Activated T-cell treated with anti-CD3 and anti-CD28 coated beads, Interleukin-2, amount 50 U/mL, for 4 hours (primary cell): ENCODE results near the gene SLC22A2. TPM values are rescaled to one million over a fixed set of nuclear protein-coding genes. Genes with fewer than 3 reads are reported as not detected.

Experiments
- ATAC-seq, 2 donors: fragments of 200-7000 bp; cut with Tn5 transposase; one replicate each; pipeline ENCODE4 v1.10.0; 2021
- DNase-seq: peaks from one replicate; pipeline ENCODE4 v3.0.0-alpha.2; 2020
- H3K27me3 Mint-ChIP-seq: one replicate; pipeline ENCODE4 v1.8.0; 2021; ENCODE audit warnings: low read depth, mixed read lengths
- H3K36me3 Mint-ChIP-seq: one replicate; pipeline ENCODE4 v1.8.0; 2022; ENCODE audit warnings: mixed read lengths; ENCODE audit not compliant: insufficient read depth
- H3K4me1 Mint-ChIP-seq: one replicate; pipeline ENCODE4 v1.8.0; 2021; ENCODE audit warnings: low read depth, mixed read lengths
- H3K4me3 Mint-ChIP-seq: one replicate; pipeline ENCODE4 v1.8.0; 2021; ENCODE audit warnings: mild to moderate bottlenecking, moderate library complexity, mixed read lengths
- H3K9me3 Mint-ChIP-seq: one replicate; pipeline ENCODE4 v1.8.0; 2021; ENCODE audit warnings: mixed read lengths
- total RNA-seq, 3 donors: library from RNA; stranded (reverse); gene quantifications; one replicate each; pipeline ENCODE4 v1.2.1, GENCODE V29; 2021

The SLC22A2 gene
- total RNA-seq, 3 donors from 2014 or later: not detected

- ATAC-seq (no peak), DNase-seq (no peak)
- no peak overlapping the region for H3K4me3 Mint-ChIP-seq
- H3K36me3 Mint-ChIP-seq: no peaks in the 10 kb centered on the region
- peaks cover 15% of the 10 kb centered on the region for H3K27me3 Mint-ChIP-seq
- H3K9me3 Mint-ChIP-seq: peaks cover 21% of the 10 kb centered on the region
- H3K4me1 Mint-ChIP-seq: no peaks in the 10 kb centered on the region
Observed at GRCh38 chr6:160198606-160199211, 59.9 kb downstream of the SLC22A2 start.

GRCh38 chr6:160197662-160198061, 61.0 kb downstream of the SLC22A2 start:
- DNase-seq (no peak), ATAC-seq (no peak)
- Mint-ChIP-seq H3K4me1 (no peaks in the 10 kb centered on the region), H3K36me3 (no peaks in the 10 kb centered on the region), H3K27me3 (peaks cover 15% of the 10 kb centered on the region), H3K9me3 (peaks cover 30% of the 10 kb centered on the region), H3K4me3 (no peak overlapping the region)

DNA sequence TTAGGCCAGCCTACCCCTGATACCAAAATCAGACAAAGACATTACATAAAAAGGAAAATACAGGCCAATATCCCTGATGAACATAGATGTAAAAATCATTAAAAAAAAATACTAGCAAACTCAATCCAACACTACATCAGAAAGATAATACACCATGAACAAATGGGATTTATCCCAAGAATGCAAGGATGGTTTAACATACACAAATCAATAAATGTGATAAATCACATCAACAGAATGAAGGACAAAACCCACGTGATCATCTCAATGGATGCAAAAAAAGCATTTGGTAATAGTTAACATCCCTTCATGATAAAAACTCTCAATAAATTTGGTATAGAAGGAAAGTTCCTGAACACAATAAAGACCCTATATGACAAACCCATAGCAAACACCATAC, 63.8 kb downstream of the SLC22A2 start:
- ATAC-seq (no peak), DNase-seq (no peak)
- Mint-ChIP-seq H3K4me1 (no peaks in the 10 kb centered on the region), H3K36me3 (no peaks in the 10 kb centered on the region), H3K4me3 (no peak overlapping the region), H3K9me3 (peaks cover 34% of the 10 kb centered on the region), H3K27me3 (peaks cover 8% of the 10 kb centered on the region)

DNA sequence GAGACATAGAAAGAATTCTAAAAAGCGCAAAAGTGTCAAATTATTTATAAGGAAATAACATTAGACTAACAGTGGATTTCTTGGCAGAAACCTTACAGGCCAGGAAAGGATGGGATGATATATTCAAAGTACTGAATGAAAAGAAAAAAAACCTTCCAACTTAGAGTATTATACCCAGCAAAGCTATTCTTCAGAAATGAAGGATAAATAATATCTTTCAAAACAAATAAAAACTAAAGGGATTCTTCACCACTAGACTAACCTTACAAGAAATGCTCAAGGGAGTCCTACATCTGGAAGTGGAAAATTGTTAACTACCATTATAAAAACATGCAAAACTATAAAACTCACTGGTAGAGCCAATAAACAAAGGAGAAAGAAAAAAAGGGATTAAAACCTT, 65.8 kb downstream of the SLC22A2 start:
- peaks cover 10% of the 10 kb centered on the region for H3K27me3 Mint-ChIP-seq
- peaks cover 34% of the 10 kb centered on the region for H3K9me3 Mint-ChIP-seq
- no peaks in the 10 kb centered on the region for H3K4me1 Mint-ChIP-seq
- ATAC-seq (no peak), DNase-seq (no peak)
- H3K4me3 Mint-ChIP-seq: no peak overlapping the region
- H3K36me3 Mint-ChIP-seq: no peaks in the 10 kb centered on the region

DNA sequence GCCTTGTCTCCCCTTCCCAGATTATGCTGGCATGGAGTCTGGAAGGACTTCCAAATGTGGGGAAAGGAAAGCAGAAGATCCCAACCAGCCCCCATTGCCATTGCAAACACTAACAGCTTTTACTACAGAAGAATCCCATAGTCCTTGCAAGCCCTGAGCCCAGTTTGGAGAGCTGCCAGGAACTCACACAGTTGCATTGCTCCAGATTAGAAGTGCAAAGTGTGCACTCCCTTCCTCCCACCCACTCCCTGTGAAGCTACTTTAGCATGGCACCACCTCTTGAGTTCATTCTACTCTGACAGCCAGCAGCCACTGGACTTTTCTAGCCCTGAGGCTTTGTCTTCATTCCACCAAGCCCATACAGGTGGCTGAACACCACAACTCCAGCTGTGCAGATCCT, 67.6 kb downstream of the SLC22A2 start:
- H3K36me3 Mint-ChIP-seq: no peaks in the 10 kb centered on the region
- no peaks in the 10 kb centered on the region for H3K4me1 Mint-ChIP-seq

DNA sequence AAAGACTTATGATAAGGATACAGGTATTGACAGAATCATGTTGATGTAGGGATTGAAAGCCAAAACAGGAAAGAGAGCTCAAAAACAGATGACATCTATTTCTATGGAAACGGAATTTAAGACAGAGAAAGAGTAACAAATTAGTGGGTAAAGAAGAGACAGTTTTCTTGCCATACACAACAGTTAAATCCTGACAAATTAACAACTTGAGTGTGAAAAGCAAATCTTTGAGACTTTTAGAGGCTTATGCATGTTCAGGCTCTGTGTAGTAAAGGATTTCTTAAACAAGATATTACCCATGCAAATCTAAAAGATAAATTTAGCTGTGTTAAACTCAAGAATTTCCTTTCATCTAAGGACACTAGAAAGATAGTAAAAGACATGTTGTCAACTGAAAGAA, 68.5 kb downstream of the SLC22A2 start:
- H3K9me3 Mint-ChIP-seq: peaks cover 28% of the 10 kb centered on the region
- H3K36me3 Mint-ChIP-seq: no peaks in the 10 kb centered on the region
- no peak for ATAC-seq

More for the DNA sequence above, 67.6 kb downstream of the SLC22A2 start:
- no peak for ATAC-seq
- no peak for DNase-seq
- Mint-ChIP-seq H3K27me3 (peaks cover 8% of the 10 kb centered on the region), H3K9me3 (peaks cover 28% of the 10 kb centered on the region), H3K4me3 (no peak overlapping the region)

DNA sequence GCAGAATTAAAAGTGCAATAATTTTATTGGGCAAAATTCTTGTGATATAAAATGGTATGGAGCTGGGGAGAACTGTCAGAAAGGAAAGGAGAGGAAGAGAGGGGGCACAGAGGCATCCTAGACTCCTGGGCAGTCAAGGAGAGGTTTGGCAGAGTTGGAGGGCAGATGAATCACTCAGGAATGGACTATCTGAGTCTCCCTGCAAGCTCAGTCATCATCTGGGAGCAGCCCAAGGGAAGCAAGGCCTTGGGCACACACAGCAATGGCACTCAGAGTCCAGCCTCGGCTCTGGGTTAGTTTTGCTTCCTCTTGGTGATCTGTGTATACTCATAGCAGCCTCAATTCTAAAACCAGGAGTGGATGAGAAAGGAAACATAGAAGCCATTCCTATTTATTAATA, 69.8 kb downstream of the SLC22A2 start:
- Mint-ChIP-seq H3K4me3 (no peak overlapping the region), H3K9me3 (peaks cover 17% of the 10 kb centered on the region), H3K36me3 (no peaks in the 10 kb centered on the region), H3K4me1 (no peaks in the 10 kb centered on the region), H3K27me3 (peaks cover 8% of the 10 kb centered on the region)
- no peak for ATAC-seq
- no peak for DNase-seq

More for the DNA sequence above, 68.5 kb downstream of the SLC22A2 start:
- no peak for DNase-seq
- Mint-ChIP-seq H3K4me3 (no peak overlapping the region), H3K4me1 (no peaks in the 10 kb centered on the region), H3K27me3 (peaks cover 8% of the 10 kb centered on the region)

DNA sequence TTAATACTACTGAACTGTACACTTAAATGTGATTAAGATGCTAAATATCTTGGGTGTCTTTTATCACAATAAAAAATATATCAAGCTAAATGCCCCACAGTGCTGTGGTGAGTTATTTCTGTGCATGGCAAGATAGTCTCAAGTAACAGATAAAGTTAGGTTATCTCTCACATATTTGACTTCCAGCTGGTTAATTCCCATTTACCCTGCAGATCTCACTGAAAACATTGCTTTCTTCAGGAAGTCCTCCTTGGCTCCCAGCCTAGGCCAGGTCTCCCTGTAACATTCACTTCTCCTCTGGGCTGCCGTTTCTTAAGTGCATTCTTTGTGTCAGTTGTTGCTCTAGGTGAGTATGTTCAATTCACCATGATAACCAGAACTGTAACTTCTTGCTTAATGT, 77.9 kb downstream of the SLC22A2 start:
- H3K9me3 Mint-ChIP-seq: no peaks in the 10 kb centered on the region
- DNase-seq: no peak
- no peaks in the 10 kb centered on the region for H3K36me3 Mint-ChIP-seq
- H3K27me3 Mint-ChIP-seq: peaks cover 3% of the 10 kb centered on the region
- H3K4me3 Mint-ChIP-seq: no peak overlapping the region
- H3K4me1 Mint-ChIP-seq: no peaks in the 10 kb centered on the region
- no peak for ATAC-seq

DNA sequence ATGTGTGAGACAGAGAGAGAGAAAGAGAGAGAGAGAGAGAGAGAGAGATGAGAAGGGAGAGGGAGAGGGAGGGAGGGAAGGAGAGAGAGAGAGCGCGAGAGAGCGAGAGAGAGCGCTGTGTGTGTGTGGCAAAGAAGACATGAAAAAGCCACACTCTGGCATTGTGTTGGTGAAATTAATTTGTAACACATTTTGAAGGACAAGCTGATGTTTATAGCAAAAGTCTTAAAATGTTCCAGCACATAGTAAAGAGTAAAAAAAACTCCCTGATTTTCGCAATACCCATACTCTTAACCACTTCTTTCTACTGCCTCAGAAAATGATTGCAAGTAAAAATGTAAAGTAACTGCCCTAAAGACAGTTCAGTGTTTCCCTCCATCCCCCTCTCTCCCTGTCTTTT, 80.3 kb downstream of the SLC22A2 start:
- DNase-seq: no peak
- Mint-ChIP-seq H3K4me3 (no peak overlapping the region), H3K9me3 (no peaks in the 10 kb centered on the region), H3K27me3 (peaks cover 2% of the 10 kb centered on the region), H3K36me3 (no peaks in the 10 kb centered on the region), H3K4me1 (no peaks in the 10 kb centered on the region)
- no peak for ATAC-seq

DNA sequence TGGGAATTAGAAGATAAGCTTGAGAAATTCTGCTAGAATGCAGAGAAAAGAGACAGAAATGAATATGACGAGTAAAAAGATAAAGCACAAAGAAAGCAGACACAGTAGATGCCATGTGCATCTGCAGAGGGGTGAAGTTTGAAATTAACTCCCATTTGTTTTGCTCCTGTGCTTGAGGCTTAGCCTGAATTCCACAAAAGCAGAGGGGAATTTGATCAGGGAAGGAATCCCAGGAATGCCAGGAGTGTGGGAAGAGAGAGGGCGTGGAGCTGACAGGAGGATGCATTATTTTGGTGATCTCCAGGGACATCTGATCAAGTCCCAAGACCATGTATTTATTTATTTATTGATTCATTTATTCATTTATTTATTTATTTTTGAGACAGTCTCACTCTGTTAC, 81.4 kb downstream of the SLC22A2 start:
- Mint-ChIP-seq H3K27me3 (peaks cover 4% of the 10 kb centered on the region), H3K9me3 (no peaks in the 10 kb centered on the region), H3K36me3 (no peaks in the 10 kb centered on the region), H3K4me1 (no peaks in the 10 kb centered on the region), H3K4me3 (no peak overlapping the region)
- DNase-seq (no peak), ATAC-seq (no peak)

GRCh38 chr6:160174681-160175080, 83.9 kb downstream of the SLC22A2 start:
- Mint-ChIP-seq H3K9me3 (no peaks in the 10 kb centered on the region), H3K27me3 (peaks cover 14% of the 10 kb centered on the region), H3K4me3 (no peak overlapping the region), H3K36me3 (no peaks in the 10 kb centered on the region), H3K4me1 (no peaks in the 10 kb centered on the region)
- ATAC-seq (no peak), DNase-seq (no peak)

GRCh38 chr6:160173806-160174527, 84.7 kb downstream of the SLC22A2 start:
- H3K4me3 Mint-ChIP-seq: no peak overlapping the region
- DNase-seq: no peak
- H3K9me3 Mint-ChIP-seq: no peaks in the 10 kb centered on the region
- H3K4me1 Mint-ChIP-seq: no peaks in the 10 kb centered on the region
- no peaks in the 10 kb centered on the region for H3K36me3 Mint-ChIP-seq
- ATAC-seq: no peak
- H3K27me3 Mint-ChIP-seq: peaks cover 14% of the 10 kb centered on the region

DNA sequence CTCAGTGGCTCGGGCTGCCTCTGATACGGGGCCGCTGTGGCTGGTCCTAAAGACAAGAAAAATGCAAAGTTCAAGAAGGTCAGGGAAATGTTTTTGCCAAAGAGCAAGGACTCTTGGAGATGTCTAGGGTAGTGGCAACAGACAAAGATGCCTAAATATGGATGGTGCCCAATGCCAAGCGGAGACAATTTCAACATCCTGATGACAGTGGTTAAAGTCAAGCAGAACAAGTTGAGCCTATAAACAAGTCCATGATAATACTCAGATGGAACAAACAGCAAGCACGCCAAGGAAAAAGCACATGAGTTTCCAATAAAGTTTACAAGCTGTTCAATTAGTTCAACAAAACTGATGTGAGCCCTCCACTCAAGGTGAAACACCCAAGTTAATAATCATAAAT, 85.9 kb downstream of the SLC22A2 start:
- DNase-seq (no peak), ATAC-seq (no peak)
- peaks cover 14% of the 10 kb centered on the region for H3K27me3 Mint-ChIP-seq
- no peaks in the 10 kb centered on the region for H3K36me3 Mint-ChIP-seq
- no peaks in the 10 kb centered on the region for H3K4me1 Mint-ChIP-seq
- no peak overlapping the region for H3K4me3 Mint-ChIP-seq
- H3K9me3 Mint-ChIP-seq: no peaks in the 10 kb centered on the region

DNA sequence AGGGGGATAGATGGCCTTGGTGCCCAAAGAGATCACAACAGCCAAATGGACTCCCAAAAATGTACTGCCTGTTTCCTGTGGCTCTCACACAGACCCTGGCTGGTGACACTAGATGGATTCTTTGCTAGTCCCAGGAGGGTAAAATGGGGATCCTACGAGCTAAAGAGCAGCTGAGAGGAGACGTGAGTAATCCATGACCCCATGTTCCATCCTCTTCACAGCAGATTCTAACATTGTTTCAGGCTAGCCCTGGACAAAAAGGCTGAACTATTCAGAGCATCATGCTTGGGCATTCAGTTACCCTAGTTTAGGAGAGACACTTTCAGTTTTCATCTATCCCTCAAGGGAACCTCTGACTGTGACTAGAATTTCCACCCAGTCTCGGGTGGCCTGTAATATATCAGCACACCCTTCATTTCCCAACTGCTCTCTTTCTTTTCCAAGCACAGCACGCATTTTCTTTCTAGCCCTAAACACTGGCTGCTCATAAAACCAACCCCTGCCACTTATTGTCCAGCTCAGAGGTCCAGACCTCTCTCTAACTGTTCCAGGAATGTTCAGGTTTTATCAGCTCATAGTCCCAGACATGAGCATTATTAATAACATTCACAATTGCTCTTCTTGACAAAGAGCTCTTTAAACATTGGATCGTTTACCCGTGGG, 88.5 kb downstream of the SLC22A2 start:
- Mint-ChIP-seq H3K9me3 (peaks cover 2% of the 10 kb centered on the region), H3K27me3 (peaks cover 16% of the 10 kb centered on the region), H3K4me1 (no peaks in the 10 kb centered on the region), H3K4me3 (no peak overlapping the region), H3K36me3 (no peaks in the 10 kb centered on the region)
- ATAC-seq (no peak), DNase-seq (no peak)
